Gastrocnemius medialis (tissue), 4 donors: ENCODE data around the gene CEP83. TPM values are rescaled to one million over a fixed set of nuclear protein-coding genes. Genes with fewer than 3 reads are reported as not detected.

Experiments
- ATAC-seq, 2 donors: fragments of 150-250 bp; one replicate each; pipeline ENCODE4 v1.9.1; 2016
- DNase-seq, 2 donors: peaks; one replicate each; pipeline ENCODE4 v3.0.0-alpha.2; 2019
- H3K27ac ChIP-seq, 4 donors: fragments of 200-600 bp; sonication (generic); 1 replicate in 1 of 4; 2 replicates in 3 of 4; pipeline ENCODE4 v1.5.1; 2016 to 2018; ENCODE audit warnings: mild to moderate bottlenecking in 2 of 4, moderate library complexity in 1 of 4
- H3K27me3 ChIP-seq, 3 donors: fragments of 200-600 bp; sonication (generic) in 2 of 3; 1 replicate in 1 of 3; 2 replicates in 2 of 3; pipeline versions ENCODE4 v1.5.1 to v1.6.0; 2016 to 2019; ENCODE audit warnings: mild to moderate bottlenecking in 1 of 3, moderate library complexity in 1 of 3
- H3K36me3 ChIP-seq, 2 donors: fragments of 200-600 bp; sonication (generic) in 1 of 2; one replicate each; pipeline ENCODE4 v1.5.1; 2017 to 2018
- H3K4me1 ChIP-seq, 2 donors: fragments of 200-600 bp; sonication (generic) in 1 of 2; one replicate each; pipeline ENCODE4 v1.5.1; 2016 to 2017; ENCODE audit warnings: mild to moderate bottlenecking in 2 of 2
- H3K4me3 ChIP-seq, 4 donors: fragments of 200-600 bp; sonication (generic) in 3 of 4; 1 replicate in 1 of 4; 2 replicates in 3 of 4; pipeline ENCODE4 v1.5.1; 2016 to 2019; ENCODE audit warnings: mild to moderate bottlenecking in 2 of 4
- H3K9me3 ChIP-seq, 3 donors: fragments of 200-600 bp; sonication (generic) in 2 of 3; 1 replicate in 1 of 3; 2 replicates in 2 of 3; pipeline ENCODE4 v1.5.1; 2016 to 2019
- CTCF ChIP-seq, 5 experiments: fragments of 450-650 bp in 3 of 5; fragments of 200-600 bp in 2 of 5; sonication (generic) in 2 of 5; IDR thresholded peaks in 4 of 5; conservative IDR thresholded peaks in 1 of 5; 1 replicate in 4 of 5; 2 replicates in 1 of 5; pipeline ENCODE4 v1.5.1; 2016 to 2019; ENCODE audit warnings: antibody characterized with exemption in 5 of 5, mild to moderate bottlenecking in 3 of 5, moderate library complexity in 3 of 5
- POLR2A ChIP-seq, 2 donors: fragments of 450-650 bp; IDR thresholded peaks; one replicate each; pipeline ENCODE4 v1.6.1; 2017; ENCODE audit warnings: antibody characterized with exemption in 2 of 2, mild to moderate bottlenecking in 2 of 2, moderate library complexity in 2 of 2
- in situ Hi-C, 4 donors: fragments of 200-750 bp; cut with MboI; loops; one replicate each; pipeline versions ENCODE4 v1.15.0 to v1.8.0; 2017; ENCODE audit warnings: low sequenced_read_pairs in 4 of 4
- intact Hi-C: fragments of 100-400 bp; cut with DNase I; formaldehyde crosslinking; loops from one replicate; pipeline ENCODE4 v1.15.1; 2023; ENCODE audit warnings: low total_unique reads
- total RNA-seq, 4 donors: library from RNA; depleted of rRNA; stranded (reverse); fragments of >200 nt; gene quantifications; one replicate each; pipeline versions ENCODE4 v1.1.0 to v1.2.3, GENCODE V29; 2016

CEP83 gene
- total RNA-seq, 4 donors from 2014 or later: 3.5 to 19.5 (median 11.2) TPM

DNA sequence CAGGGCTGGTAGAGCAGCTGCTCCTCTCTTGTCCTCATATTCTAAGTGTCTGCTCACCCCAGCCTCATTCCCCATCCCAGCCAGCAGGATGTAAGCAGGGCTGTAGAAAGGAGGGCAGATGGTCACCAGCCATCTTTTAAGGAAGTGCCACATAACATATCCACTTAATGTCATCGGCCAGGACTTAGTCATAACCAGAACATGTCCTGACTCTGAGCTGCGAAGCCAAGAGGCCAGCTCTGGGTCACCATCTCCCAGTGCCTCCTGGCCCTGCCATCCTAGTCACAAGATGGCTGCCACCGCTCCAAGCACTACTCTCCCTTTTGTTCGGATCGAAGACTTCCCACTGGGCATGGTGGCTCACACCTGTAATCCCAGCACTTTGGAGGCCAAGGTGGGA, 187.4 kb downstream of the CEP83 start:
- Histone ChIP-seq H3K27ac (no peak overlapping the region), H3K9me3 (no peaks in the 10 kb centered on the region), H3K4me3 (no peak overlapping the region), H3K4me1 (no peaks in the 10 kb centered on the region), H3K36me3 (no peaks in the 10 kb centered on the region), H3K27me3 (no peaks in the 10 kb centered on the region)
- no peak for DNase-seq
- in situ Hi-C loops: no loop called here
- no peak for ATAC-seq
- TF ChIP-seq CTCF (IDR thresholded peaks at IDR 0.05 in 4 of 5, conservative IDR thresholded peaks at IDR 0.05 in 1 of 5) (no peak), POLR2A (IDR thresholded peaks at IDR 0.05) (no peak)
- intact Hi-C loops: no loop called here

DNA sequence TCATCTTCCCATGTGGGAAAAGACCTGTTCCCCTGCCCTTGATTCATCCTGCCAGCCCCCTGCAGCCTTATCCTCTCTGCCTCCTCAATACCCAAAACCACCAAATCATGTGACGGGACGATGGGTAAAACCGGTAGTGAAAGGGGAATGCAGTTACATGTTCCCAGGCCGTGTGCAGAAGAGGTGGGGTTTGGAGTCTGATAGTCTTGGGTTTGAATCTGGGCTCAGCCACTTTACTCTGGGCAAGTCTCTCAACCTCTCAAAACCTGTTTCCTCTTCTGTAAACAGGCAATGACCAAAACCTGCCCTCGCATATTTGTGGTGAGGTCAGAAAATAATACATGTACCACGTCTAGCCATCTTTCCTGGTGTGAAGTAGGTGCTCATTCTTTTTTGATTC, 188.3 kb downstream of the CEP83 start:
- DNase-seq (no peak), ATAC-seq (no peak)
- Histone ChIP-seq H3K27me3 (no peaks in the 10 kb centered on the region), H3K9me3 (no peaks in the 10 kb centered on the region), H3K4me3 (no peak overlapping the region), H3K4me1 (peaks cover 0 to 6% of the 10 kb centered on the region in 2 donors), H3K27ac (no peak overlapping the region), H3K36me3 (no peaks in the 10 kb centered on the region)
- intact Hi-C loops (no loop called here), in situ Hi-C loops (no loop called here)
- TF ChIP-seq POLR2A (IDR thresholded peaks at IDR 0.05) (no peak), CTCF (IDR thresholded peaks at IDR 0.05 in 4 of 5, conservative IDR thresholded peaks at IDR 0.05 in 1 of 5) (no peak)

GRCh38 chr12:94269316-94269999, 190.2 kb downstream of the CEP83 start:
- peaks cover 0 to 22% of the 10 kb centered on the region in 2 donors for H3K4me1 ChIP-seq
- H3K27ac ChIP-seq: no peak overlapping the region
- no peaks in the 10 kb centered on the region for H3K9me3 ChIP-seq
- intact Hi-C loops: no loop called here
- ATAC-seq (no peak), DNase-seq (no peak)
- H3K36me3 ChIP-seq: no peaks in the 10 kb centered on the region
- no peak overlapping the region for H3K4me3 ChIP-seq
- H3K27me3 ChIP-seq: no peaks in the 10 kb centered on the region
- in situ Hi-C loops: no loop called here
- TF ChIP-seq CTCF (IDR thresholded peaks at IDR 0.05 in 4 of 5, conservative IDR thresholded peaks at IDR 0.05 in 1 of 5) (no peak), POLR2A (IDR thresholded peaks at IDR 0.05) (no peak)

DNA sequence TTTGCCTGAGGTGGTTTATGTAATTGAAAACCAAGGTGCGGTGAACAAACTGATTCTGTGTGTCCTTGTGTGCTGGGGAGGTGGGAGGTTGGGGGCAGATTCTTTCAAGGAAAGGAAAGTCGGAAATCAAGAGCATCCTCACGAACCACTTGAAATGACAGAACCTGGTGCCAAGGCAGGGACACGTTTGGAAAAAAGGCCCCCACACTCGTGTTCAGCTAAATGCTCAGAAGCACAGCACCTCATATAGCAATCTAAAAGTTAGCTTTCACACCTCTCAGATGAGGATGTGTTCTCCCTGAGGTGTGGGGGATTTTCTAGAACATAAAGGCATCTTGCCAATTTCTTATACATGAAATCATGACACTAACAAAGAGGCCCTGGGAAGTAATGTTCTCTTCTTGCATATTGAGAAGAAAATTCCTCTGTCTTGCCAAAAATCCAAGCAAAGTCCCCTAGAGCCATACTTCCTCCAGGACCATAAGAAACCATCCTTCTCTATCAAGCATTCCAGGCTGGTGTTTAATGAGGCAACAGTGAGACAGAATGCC, 191.7 kb downstream of the CEP83 start:
- no peak for TF ChIP-seq CTCF (IDR thresholded peaks at IDR 0.05 in 4 of 5, conservative IDR thresholded peaks at IDR 0.05 in 1 of 5)
- TF ChIP-seq POLR2A (IDR thresholded peaks at IDR 0.05): no peak
- ATAC-seq (no peak), DNase-seq (no peak)
- H3K27me3 ChIP-seq: no peaks in the 10 kb centered on the region
- H3K27ac ChIP-seq: peak overlapping the region; percentile 52 to 69 (median 61)
- no peaks in the 10 kb centered on the region for H3K9me3 ChIP-seq
- no peaks in the 10 kb centered on the region for H3K36me3 ChIP-seq
- H3K4me1 ChIP-seq: peaks cover 2 to 26% of the 10 kb centered on the region in 2 donors
- intact Hi-C loops (no loop called here), in situ Hi-C loops (no loop called here)
- H3K4me3 ChIP-seq: no peak overlapping the region
